Astrocyte of the spinal cord (primary cell): ENCODE data around the gene CAMTA2.

Source experiments
- DNase-seq: peaks from one replicate; pipeline ENCODE4 v3.0.0; 2011; ENCODE audit warnings: low read depth, low spot score
- H3K4me3 ChIP-seq: 2 replicates; pipeline ENCODE4 v1.5.1; 2011; ENCODE audit warnings: low read depth, mild to moderate bottlenecking, low read length, moderate library complexity
- in situ Hi-C: cut with HindIII; loops from 2 replicates; pipeline ENCODE4 v1.10.0; 2017; ENCODE audit warnings: low sequenced_read_pairs
- TF ChIP-seq, protein P1 (sequence below): IDR thresholded peaks from 2 replicates; pipeline ENCODE4 v1.5.1; 2012; ENCODE audit warnings: low read depth, mild to moderate bottlenecking, low read length, inconsistent platforms

CAMTA2 gene

GRCh38 chr17:4960279-4960922, 27.1 kb downstream of the CAMTA2 start:
- in situ Hi-C loops, result no loop called here

DNA sequence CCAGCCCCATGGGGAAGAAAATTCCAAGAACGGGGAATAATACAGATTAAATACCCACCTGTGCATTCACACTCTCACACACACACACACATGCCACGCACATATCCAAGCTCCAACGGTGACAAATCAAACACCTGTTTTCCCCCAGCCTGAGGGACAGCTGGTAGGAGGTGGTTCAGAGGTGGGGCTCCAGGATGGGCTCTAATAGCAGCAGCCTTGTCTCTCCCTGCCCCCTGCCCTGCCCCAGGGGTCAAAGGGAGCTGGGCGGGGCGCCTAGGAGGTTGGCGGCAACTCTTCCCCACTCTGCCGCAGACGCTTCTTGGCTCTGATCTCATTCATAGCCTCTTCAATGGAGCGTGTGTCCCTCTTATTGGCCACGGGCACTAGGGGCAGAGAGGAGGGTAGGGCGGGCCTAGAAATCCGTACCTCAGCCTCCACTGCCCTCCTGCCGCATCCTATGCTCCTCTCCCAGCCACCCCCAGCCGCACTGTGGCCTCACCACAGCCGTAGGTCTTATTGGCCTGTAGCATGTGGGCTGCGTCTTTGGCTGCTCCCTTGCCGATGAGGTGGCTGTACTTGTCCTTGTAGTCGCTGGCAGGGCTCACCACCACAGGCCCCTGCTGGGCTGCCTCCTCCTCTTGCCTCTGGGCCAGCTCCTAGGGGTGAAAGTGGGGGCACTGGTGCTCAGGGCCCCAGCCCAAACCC, 28.1 kb downstream of the CAMTA2 start:
- TF ChIP-seq, protein P1, sequence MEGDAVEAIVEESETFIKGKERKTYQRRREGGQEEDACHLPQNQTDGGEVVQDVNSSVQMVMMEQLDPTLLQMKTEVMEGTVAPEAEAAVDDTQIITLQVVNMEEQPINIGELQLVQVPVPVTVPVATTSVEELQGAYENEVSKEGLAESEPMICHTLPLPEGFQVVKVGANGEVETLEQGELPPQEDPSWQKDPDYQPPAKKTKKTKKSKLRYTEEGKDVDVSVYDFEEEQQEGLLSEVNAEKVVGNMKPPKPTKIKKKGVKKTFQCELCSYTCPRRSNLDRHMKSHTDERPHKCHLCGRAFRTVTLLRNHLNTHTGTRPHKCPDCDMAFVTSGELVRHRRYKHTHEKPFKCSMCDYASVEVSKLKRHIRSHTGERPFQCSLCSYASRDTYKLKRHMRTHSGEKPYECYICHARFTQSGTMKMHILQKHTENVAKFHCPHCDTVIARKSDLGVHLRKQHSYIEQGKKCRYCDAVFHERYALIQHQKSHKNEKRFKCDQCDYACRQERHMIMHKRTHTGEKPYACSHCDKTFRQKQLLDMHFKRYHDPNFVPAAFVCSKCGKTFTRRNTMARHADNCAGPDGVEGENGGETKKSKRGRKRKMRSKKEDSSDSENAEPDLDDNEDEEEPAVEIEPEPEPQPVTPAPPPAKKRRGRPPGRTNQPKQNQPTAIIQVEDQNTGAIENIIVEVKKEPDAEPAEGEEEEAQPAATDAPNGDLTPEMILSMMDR, result no peak
- H3K4me3 ChIP-seq, result no peak overlapping the region
- in situ Hi-C loops, result no loop called here
- DNase-seq, result no peak

More at GRCh38 chr17:4960279-4960922, 27.1 kb downstream of the CAMTA2 start:
- DNase-seq, result no peak
- TF ChIP-seq, protein P1, result no peak
- H3K4me3 ChIP-seq, result no peak overlapping the region

- in situ Hi-C loops, result no loop called here
- TF ChIP-seq, protein P1, result no peak
- H3K4me3 ChIP-seq, result no peak overlapping the region
- DNase-seq, result no peak
Observed at GRCh38 chr17:4958102-4958501, 29.4 kb downstream of the CAMTA2 start.

DNA sequence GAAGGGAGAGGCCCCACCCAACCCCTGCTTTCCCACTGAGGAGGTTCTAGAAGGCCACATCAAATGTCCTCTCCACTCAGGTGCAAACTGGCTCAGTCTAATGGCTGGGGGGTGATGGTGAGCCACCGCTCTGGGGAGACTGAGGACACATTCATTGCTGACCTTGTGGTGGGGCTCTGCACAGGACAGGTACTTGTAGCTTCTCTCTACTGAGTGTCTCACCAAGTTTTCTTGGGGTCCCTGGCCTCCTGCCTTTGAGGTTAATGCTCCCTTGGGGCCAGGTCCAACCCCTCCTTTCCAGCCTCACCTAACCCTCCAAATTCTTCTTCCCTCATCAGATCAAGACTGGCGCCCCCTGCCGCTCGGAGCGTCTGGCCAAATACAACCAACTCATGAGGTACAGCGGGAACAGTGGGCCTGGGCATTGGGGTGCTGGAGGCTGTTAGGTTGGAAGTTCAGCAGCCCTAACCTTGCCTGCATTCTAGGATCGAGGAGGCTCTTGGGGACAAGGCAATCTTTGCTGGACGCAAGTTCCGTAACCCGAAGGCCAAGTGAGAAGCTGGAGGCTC, 30.9 kb downstream of the CAMTA2 start:
- H3K4me3 ChIP-seq, result no peak overlapping the region
- in situ Hi-C loops, result no loop called here
- no peak for DNase-seq
- TF ChIP-seq, protein P1, result peak; percentile 16

GRCh38 chr17:4955091-4955490, 32.4 kb downstream of the CAMTA2 start:
- in situ Hi-C loops, result no loop called here
- TF ChIP-seq, protein P1, result no peak
- DNase-seq, result no peak
- H3K4me3 ChIP-seq, result no peak overlapping the region

- peak; percentile 70 for DNase-seq
- in situ Hi-C loops, result no loop called here
- TF ChIP-seq, protein P1, result no peak
- H3K4me3 ChIP-seq, result no peak overlapping the region
Observed at GRCh38 chr17:4953451-4953961, 34.0 kb downstream of the CAMTA2 start.
